Measurements from ENCODE around the gene PDZK1IP1.
A peak's percentile ranks its signal among the peaks of the same experiment; 100 is the strongest.

PDZK1IP1 gene, protein sequence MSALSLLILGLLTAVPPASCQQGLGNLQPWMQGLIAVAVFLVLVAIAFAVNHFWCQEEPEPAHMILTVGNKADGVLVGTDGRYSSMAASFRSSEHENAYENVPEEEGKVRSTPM

DNA sequence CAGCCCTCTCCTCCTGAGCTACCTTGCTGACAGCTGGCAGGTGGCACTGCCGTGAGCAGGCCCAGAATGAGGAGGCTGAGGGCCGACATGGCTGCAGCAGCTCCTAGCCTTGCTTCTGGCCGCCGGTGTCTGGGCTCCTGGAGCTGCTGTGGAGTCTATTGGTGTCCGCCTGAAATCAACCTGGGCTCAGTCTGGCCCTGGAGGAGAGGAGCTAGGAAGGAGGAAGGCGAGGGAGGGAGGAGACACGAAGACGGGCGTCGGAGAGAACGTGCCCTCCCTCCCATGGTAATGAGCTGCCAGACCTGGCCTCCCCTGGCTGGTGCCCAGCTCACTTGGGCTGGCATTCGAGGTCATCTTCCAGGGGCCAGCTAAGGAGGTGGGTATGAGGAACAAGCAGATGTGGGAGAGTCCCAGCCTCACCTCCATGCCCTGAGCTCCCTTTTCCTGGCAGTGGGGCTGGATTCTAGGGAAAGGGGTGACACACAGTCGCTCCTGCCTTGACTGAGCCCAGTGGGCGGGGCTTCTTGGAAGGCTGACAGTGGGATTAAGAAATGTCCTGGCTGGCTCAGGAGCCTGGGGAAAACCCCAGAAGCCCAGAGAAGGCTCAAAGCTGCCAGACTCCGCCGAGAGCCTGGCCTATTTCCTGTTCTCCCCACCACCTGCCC, at the start of gene PDZK1IP1:
PDZK1IP1 (minus strand) TSS at position 193 of the 665 bp plus-strand sequence; CDS start at position 89, 104 bp downstream.
- DNase-seq, result no peak

DNA sequence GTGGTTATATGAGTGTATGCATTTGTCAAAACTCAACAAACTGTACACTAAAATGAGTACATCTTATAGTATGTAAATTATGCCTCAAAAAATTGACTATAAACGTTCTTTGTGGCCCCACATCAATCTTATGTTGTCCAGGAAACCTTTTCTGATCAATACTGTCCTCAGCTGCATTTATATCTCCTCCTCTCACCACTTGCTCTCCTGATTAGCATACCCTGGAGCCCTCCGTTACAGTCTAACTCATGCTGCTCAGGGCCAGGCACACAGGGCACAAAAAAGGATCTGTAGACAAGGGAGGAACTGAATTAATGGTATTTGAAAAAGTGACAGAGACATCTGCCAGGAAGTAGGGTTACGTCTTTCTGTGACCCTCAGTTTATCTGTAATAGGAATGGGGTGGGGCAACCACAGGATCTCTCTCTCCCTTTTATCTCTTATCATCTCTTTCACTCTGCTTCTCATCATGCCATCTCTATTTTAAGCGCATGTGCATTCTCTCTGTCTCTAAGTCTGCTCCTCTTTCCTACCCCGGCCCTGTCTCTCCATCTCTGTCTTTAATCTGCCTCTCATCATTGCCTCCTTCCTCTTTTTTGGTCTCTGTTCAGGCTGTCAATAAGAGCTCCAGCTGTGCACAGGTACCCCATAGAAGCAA, 49.2 kb upstream of the PDZK1IP1 start:
- no peak for DNase-seq

DNA sequence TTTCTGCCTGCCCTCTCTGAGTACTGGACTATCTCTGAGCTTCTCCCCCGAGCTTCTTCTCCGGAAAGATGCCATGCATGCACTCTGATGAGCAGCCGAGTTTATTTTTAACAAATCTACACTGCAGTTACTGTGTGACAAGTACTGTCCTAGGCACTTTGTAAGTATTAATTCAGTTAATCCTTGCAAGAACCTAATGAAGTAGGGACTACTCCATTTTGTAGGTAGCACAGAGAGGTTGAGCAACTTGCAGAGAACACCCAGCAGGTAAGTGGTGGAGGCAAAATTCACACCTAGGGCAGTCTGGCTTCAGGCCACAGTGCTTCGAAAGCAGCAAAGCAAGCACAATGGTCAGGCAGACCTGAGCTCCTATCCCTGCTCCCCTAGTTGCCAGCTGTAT, 46.0 kb upstream of the PDZK1IP1 start:
- no peak for DNase-seq

DNA sequence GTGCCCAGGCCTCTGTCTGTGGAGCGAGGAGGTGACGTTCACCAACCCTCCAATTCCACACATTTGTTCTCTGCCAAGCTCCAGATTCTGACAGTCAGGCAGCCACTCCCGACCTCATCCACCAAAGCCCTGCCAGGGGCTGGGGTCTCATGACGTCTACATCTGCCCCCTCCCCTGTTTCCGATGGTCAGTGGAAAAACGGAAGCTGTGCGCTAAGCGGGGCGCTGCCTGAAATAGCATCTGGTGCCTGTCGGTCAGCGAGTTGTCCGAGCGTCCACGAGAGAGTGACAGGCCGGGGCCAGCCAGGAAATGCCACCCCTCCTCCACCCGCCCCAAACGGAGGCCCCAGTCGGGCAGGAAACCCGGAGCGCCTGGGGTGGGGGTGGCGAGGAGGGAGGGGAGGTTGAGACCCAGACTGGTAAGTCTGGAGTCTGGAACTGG, 45.4 kb upstream of the PDZK1IP1 start:
- no peak for DNase-seq

DNA sequence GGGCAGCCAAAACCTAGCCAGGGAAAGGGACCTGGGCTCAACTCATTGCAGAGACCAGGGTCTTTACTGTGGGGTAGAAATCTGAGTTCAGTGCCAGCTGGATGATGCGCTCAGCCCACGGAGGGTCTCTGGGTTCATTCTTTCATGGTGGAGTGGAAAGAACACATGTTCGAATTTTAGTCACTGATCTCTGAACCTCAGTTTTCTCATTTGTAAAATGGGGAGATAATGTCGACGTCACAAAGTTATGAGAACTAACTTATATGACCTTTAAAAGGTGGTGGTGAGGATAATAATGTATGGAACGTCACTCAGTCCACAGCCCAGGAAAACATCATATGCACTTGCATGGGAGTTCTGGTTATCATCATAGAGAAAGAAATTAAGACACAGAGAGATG, 43.4 kb upstream of the PDZK1IP1 start:
- DNase-seq, result no peak

DNA sequence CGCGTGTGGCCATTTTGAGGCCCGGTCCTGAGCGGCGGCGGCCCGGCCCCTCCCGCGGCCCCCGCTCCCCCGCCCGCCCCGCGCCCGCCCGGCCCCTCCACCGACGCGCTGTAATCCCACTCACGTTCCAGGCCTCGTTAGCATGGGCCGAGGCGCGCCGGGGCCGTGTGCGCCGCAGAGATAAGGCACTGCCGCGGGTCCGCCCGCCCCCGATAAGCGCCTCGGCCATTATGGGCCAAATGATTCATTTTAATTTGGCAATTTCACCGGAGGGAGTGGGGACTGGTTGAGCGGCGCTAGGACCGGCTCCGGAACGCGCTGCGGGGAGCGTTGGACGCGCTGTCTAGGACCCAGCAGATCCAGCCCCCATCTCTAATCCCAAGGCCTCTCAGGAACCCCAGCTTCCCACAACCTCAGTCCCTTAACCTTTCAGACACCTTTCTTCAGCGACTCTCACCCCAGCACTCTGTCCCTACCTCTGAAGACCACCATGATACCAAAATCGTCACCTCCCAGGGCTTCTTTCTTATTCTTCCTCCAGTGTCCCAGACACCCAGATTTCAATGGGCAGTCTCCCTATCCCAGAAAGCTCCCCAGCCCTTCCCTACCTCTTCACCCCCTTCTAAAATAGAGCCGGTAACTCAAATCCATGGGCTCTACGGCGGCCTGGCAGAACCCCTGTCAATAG, 42.5 kb upstream of the PDZK1IP1 start, which contains the start of gene TAL1:
TAL1 (minus strand) TSS at position 39 of the 688 bp plus-strand sequence. CDS start 6,337 bp downstream, outside the sequence.
- no peak for DNase-seq

DNA sequence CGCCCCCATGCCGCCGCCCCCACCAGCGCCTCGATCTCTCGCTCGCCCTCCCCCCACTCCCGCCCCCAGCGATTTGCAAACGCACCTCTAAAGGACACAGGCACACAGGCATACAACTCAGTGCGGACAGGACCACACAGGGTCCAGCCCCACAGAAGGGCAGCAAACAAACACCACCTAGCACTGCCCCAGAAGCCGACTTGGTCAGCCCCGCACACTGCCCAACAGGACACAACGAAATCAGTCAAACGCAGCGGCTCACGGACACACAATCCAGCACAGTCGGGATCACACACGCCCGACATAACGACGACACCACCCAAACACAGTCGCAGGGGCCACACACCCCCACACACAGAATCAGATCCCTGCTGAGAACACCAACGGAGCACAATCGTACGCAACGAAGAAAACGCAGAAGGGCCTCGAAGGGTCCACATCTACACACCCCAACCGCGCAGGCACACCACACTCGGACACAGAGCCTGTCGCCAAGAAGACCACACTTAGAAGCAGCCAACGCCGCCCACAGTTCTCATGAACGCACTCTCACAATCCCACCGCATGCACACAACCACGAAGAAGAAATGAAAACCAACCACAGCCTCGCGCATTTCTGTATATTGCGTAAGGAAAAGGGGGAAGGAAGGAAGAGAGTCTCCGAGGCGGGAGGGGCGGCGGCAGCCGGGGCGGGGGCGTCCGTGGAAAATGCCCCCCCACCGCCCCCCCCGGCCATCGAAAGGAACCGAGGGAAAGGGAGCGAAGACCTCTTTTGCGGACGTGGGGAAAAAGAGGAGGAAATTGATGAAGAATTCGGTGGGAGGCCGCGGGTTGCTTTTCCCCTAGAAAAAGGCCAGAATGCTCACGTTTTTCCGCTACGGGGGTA, 41.7 kb upstream of the PDZK1IP1 start:
- no peak for DNase-seq

DNA sequence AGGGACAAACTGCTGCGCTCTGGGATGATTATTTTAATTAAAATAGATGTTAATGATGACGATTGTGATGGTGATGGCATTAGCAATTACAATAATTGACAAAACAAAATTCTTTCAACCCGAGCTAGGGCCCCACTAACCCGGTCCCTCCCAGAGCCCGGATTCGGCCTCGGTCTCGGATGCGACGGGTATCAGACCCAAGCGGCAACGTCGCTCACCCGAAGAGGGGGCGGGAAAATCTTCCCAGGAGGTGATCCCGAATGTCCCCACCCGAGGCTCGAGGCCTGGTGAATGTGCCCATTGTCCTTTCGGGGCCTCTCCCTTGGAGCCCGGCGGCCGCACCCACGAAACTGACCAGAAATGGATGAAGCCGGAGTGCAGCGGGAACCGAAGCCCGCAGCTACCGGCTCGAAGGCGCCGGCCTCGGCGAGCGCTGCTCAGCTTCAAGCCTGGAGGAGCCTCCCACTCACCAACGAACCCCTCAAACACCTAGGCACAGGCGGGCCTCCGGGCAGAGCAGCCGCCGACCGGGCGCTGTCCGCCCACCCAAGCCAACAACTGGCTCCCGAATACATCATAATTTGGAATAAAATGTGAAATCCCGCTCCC, 41.0 kb upstream of the PDZK1IP1 start:
- no peak for DNase-seq

DNA sequence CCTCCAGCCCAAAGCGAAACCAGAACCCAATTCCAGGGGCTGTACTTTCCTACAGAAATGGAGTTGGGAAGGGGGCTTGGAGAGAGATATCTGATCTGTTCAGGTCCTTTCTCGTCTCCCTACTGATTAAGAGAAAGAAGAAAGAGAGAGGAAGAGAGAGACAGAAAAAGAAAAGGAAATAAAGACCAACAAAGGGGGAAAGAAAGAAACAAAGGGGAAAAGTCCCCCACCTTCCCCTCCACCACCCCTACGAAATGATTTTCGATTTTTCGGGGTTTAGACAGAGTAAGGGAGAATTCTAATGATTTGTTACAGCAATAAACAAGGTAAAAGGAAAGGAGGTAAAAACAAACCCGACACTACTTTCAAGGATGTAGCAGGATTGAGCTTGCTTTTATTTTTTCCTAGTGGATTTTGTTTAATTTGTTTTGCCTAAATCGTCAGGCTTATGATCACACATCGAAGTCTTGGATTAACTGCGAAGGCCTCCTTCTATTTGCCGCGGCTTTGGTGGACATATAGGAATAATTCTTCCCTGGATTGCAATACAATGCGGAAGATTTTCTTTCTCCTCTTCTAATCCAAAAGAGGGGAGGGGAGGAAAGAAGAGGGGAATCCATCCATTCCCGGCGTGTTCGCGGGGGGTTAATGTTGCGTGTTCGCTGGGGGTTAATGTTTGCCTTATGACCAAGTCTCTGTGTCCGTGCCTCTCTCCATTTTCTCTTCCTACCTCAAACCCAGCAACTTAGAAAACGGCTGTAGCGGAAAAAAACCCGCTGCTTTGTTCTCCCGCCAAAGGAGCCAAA, 40.3 kb upstream of the PDZK1IP1 start:
- no peak for DNase-seq

DNA sequence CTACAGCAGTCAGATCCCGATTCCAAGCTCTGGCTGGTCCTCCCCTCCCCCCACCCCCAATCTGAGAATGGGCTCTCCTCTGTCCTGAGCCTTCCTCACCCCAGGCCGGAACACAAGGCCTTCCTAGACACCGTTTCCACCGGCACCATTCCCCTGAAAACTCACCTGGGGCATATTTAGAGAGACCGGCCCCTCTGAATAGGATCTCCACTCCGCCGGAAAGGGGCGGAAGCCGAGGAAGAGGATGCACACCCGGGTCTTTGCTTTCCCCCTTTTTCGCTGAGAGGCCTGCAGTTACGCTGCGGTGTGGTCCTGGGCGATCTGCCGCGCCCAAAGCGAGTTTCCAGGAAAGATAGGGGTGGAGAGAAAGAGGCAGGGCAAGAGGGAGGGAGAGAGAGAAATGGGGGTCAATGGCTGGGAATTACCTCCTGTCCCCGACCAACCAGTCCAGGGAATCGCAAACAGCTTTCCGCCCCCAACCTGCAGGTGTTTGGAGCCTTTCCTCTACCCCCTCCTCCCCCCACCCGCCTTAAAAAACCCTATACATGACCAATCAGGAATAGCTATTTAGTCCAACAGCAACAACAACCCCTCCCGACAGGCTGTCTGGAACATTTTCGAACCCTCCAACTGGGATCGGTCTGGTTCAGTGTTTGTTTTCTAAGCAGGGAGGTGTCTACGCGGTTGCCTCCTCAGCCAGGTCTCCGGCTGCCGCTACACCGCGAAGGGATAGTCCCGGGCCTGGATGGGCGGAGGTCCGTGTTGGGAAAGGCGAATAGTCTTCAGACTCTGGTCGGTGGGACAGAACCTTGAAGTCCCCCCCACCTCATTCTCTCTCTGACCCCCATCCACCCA, 39.4 kb upstream of the PDZK1IP1 start:
- no peak for DNase-seq

DNA sequence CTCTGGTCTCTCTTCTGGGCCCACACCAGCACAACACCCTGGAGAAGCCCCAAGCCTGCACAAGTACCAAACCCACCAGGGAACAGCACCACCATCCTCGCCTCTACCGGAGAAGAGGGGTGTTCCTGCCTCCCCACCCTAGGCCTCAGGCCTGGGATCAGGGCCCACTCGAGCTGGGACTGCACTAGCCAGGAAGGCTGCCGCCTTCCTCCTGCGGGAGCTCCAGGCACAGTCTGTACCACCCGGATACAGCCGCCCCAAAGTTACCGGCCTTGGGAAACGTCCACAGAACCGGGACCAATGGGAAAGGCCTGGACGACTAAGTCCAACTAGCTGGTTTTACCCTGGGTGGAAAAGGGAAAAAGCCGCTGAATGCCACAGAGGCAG, 38.8 kb upstream of the PDZK1IP1 start:
- no peak for DNase-seq

DNA sequence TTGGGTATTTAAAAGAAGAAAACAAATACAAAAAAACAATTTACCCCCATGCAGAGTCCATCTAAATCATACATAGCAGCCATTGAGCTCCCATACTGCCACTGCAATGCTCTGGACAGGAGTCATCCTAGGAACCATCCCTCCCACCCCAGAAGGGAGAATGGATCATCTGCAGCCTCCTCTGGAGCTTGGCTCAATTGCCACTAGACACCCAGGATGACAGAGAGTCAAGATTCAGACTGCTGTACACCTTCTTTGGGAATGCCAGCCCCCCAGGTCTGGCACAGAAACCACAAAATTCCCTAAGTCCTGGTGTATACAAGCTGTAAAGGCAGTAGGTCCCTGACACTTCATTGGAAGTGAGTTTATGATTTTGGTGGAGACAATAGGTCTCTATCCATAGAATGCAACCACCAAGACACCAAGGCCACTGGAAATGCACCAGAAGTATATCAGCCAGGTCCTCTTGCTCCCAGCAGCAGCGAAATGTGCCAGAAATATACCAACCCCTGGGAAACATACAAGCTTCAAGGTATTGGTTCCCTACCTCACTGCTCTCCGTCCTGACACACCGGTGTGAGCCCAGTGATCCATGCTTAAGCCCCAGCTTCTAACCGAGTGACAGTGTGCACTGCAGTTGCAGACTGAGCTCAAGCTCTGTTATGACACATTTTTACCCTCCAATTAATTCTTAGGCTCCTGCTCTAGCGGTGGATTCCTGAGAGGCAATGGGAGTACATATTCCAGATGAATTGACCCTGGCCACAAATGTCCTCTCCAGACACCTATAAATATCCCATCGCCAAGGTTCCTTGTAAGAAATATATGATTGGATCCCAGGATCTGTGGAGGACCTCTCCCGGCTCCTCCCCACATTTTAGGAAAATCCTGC, 37.8 kb upstream of the PDZK1IP1 start:
- DNase-seq, result no peak

DNA sequence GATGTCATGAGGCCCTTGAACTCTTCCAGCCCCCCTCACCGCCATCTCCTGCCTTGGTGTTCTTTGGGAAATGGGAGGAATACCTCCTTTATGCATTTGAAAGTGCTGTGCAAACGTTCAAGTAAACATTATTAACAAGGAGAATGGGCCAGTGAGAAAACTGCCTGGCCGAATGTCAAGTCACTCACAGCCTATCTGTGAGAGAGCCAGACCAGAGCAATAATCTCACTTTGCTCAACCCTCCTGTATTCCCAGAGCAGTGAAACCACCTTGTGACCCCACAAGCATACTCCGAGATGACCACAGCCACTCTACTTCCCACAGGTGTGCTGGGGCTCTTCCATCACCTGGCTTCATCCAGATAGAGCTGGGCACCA, 37.0 kb upstream of the PDZK1IP1 start:
- DNase-seq, result no peak

DNA sequence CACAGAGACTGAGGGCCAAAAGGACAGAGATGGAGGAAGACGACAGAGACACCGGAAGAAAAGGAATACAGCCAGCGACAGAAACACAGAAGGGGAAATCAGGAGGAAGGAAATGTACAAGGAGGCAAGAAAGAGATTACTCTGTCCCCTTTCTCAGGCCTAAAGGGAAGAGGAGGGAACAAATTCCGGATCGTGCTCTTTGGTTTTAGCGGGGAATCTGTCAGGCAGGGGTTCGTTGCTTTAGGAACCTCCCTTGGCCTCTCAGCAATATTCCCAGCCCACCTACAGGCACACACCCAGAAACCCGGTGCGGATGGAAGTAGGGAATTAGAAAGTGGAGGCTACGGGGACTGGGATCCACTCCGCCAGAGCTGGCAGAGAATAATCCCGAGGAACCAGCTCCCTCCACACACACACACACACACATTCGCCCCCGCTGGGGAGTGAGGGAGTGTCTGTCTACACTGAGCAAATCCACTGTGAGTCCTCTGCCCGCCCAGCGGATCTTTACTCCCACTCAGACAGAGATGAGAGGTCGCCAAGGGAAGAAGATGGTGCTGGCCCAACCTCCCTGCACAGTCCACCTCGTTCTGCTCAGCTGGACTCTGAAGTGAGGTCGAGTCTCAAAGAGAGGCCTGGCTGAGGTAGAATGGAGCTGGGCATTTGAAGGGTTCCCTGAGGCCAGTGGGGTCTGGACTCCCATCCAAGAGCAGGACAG, 36.4 kb upstream of the PDZK1IP1 start:
- DNase-seq, result no peak

DNA sequence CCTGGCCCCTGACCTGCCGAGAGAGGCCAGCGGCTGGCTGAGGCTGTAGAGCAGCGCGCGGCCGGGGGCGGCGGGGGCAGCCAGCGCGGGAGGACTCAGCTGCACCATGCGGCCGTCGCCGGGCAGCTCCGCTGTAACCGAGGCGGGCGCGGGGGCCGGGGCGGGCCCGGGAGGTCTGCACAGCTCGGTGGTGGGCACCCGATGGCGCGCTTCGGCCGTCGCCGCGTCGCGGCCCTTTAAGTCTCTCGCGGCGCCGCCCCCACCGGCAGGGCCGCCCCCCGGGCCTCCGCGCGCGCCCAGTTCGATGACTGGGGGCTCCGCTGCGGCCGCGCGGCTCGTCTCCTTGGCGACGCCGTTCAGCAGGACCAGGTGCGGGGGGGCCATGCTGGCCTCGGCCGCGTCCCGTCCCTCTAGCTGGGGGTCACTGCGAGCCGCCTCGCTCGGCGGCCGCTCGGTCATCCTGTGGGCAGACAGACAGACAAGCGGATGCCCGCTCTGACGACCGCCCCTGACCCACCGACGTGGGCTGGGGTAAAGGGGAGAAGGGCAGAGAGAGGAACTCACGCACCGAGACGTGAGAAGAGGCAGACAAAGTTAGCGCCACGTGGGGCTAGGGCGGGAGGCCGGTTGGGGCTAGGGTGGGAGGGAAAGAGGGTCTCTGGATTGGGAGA, 35.7 kb upstream of the PDZK1IP1 start:
- peak; percentile 31 for DNase-seq

DNA sequence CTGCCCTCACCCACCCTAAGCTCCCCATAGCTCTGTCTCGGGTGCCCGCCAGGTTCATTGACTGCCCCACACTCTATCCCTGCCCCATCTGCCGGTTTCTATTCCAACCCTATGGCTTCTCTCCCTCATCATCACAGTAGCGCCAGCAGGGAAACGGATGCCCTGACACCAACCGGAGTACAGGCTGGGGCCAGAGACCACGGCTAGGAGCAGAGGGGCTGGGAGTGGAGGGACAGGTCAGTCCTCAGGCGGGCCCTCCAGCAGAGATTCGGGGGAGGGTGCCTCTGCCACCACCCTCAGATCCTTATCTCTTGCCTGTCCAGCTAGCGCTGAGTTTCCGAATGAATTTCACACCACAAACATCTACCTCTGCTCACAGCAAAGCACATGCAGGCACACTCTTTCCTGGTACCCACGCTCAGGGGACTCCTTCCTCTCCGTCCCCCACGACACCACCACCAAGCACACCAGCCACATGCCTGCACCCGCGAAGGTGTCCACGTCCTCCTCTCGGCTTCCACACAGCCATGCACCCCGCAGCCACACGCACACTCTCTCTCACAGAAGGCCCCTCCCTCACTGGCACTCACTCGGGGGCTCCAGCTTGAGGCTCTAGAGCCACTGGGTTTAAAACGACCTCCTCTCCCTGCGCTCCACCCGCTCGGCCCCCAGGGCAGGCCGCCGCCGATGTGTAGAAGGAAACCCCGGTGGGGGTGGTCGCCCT, 35.0 kb upstream of the PDZK1IP1 start:
- no peak for DNase-seq

DNA sequence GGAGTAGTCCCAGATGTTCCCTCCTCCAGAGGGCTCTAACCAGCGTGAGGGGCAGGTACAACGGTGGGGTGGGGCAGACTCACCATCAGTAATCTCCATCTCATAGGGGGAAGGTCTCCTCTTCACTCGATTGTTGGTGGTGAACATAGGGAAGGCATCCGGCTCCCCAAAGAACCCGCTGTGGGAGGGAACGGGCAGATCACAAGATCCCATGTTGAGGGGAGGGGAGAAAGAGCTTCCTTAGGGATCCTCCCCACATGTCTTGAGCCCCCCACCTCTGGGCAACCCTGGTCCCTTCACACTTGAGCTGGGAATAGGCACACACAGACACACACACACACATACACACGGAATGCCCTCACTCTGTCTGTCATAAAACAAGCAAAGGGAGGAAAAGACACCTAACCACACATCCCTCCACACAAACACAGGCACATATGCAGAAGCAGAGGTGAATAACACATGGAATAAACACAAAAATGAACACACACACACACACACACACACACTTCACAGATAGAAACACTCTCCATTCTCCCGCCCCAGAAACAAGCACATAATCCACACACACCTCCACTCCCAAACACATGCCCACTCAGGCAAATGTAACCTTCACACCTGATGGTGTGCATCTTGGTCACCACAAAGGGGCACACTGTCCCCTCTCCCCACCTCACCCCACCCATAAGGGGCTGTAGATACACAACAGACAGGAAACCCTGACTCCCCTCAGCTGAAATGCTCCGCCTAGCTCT, 34.3 kb upstream of the PDZK1IP1 start:
- DNase-seq, result no peak
